ENCODE results near the gene DDX17.

DDX17 gene

DNA sequence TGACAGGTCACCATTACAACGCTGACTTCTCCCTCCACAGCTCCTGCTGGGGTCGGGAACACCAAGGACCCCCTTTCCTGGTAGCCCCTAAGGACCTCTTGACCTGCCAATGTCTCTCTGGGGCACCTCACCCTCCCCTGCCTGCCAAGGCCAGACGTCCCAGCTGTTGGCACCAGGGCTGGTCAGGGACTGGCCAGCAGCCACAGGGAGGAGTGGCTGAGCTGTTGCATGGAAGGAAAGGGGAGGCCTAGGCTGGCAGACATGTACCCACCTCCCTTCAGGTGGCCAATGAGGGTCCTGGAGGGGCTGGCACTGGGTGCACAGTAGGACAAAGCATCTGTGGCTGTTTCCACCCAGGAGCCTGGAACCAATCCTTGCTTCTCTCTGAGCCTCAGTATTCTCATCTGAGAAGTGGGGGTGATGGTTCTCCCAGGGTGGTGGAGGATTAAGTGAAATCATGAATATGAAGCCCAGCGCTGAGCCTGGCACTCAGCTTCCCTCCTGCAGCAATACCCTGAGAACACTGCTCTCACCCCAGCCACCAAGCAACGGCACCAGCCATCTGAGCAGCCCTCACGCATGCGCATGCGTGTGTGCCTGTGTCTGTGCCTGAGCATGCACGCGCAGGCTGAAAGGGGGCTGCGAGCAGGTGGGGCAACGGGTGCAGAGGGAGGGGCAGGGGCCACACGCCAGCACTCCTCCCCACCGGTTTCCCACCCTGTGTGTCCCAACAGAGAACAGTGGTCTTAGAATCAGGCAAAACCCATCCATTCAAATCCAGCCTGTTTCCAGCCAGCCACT lies 57.0 kb downstream of the DDX17 start:
- DNase-seq (ENCODE audit: low spot score), result no peak

DNA sequence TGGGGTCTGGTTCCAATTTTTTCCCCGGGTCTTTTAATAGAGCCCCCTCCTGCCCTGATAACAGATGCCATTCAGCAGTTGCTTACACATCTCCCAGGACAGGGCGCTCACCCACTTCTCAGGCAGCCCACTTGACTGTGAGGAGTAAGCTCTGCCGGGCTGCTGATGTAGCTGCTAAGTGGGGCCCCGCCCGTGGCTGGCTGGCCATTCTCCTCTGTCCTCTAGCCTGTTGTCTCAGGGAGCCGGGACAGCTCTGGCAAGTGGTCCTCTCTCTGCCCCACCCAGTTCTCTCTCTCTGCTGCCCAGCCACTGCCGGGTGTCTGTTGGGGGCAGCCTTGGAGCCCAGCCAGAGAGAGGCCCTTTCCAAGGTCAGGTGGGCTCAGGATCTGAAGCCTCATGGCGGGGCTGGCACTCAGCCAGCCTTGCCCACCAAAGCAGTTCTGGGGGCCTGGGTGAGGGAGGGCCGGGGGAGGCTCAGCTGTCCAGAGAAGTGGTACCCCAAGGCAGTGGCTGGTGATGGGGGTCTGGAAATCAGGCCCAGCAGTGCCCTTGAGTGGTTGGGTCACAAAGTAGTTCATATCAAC lies 60.0 kb downstream of the DDX17 start:
- no peak for DNase-seq (ENCODE audit: low spot score)

GRCh38 chr22:38444783-38445182 lies 61.3 kb downstream of the DDX17 start:
- no peak for DNase-seq (ENCODE audit: low spot score)

- no peak for DNase-seq (ENCODE audit: low spot score)
Measured at GRCh38 chr22:38443628-38444521, 62.2 kb downstream of the DDX17 start.

DNA sequence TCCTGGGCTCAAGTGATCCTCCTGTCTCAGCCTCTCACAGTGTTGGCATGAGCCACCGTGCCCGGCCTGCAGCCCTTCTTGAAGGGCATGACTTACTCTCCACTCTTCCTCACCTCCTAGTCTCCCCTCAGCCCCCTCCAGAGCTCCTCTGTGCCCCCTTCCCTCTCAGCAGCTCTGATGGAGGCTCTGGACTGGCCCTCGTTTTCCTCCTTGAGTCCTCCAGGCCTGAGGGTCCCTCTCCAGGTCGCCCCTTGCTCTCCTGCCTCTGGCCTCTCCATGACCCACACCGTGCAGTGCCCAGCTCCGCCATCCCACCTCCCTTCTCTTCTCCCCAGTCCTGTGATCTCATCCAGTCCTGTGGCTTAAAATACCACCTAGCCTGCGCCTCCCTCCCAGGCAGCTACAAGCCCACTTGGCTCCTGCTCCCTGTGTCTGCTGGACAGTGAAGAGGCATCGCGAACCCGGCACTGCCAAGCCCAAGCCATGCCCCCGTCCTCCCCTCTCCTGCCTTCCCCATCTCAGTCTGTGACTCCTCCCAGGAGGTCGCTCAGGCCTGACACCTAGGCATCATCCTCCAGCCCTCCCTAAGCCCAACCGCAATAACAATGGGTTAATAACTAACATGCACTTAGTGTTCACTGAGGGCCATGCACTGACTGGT lies 63.0 kb downstream of the DDX17 start:
- no peak for DNase-seq (ENCODE audit: low spot score)

DNA sequence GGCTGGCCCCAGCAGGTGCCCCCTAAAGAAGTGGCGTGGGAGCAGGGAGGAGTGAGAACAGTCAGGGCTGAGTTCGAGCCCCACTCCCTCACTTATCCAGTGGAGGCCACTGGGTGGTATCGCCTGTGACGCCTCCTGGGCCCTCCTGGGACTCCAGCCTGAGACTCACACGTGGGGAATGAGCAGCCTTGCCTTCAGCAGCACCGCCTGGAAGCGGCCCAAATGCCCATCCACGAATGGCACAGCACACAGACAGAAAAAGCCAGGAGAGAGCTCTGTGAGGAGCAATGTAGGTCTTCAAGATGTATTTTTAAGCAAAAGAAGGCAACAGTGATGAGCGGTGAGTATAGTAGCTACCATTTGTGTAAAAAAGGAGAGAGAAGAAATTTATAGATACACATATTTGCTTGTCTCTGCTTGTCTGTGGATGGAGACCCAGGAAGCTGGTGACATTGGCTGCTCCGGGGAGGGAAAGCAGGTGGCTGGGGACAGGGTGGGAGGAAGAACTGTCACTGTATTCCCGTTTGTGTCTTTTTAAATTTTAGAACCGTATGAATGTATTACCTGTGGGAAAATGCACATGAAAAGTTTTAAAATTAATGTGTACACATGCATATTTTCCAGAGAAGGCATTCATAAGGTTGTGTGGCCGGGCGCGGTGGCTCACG lies 64.4 kb downstream of the DDX17 start:
- DNase-seq (ENCODE audit: low spot score), result no peak

- no peak for DNase-seq (ENCODE audit: low spot score)
Measured at GRCh38 chr22:38440747-38441350, 65.3 kb downstream of the DDX17 start.

- DNase-seq (ENCODE audit: low spot score), result no peak
Measured at GRCh38 chr22:38437416-38437815, 68.7 kb downstream of the DDX17 start.

DNA sequence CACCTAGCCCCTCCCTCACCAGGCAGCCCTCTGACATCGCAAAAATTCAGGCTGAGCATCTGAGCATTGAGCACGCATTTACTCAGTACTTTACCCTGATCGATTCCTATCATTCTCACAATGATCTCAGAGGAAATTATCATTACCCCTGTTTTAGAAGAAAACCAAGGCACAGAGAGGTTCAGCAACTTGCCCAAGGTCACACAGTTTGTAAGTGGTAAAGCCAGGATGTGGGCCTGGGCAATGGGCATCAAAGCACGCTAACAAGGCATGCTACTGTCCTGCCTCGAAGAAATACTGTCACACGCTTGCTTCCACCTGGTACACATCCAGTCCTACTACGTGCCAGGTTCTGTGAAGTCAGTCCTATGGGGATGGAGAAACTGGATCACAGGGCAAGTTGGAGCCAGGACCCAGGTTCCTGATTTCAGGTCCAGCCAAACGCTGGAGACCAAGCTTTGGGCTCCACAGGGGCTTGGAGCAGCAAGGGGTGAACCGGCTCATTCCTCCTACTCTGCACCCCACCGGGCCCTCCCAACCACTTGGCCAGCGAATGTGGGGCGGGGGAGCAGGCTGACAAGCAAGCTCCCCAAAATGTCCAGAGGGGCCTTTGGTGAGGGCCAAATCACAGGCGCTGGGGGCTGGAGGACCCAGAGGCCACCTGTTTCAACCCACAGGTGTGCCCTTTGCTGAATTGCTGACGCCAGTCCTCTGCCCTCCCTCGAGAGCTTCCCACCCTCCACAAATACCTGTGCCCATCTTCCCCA lies 69.3 kb downstream of the DDX17 start:
- no peak for DNase-seq (ENCODE audit: low spot score)

DNA sequence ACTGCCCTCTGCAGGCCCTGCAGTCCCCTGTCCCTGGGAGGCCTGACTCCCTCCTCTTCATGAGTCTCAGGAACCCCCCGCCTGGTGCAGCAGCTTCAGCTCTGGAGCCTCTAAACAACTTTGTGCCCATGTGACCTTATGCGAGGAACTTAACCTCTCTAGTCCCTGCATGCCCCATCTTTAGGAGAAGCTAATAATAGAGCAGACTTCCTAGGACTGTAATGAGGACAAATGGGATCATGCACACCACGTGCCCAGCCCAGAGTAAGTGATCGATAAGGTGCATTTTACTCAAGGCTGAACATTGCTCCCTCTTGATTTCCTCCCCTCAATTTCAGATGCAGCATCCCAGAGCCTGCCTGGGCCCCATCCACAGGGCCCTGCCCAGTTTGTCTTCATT lies 70.1 kb downstream of the DDX17 start:
- DNase-seq (ENCODE audit: low spot score), result no peak

GRCh38 chr22:38435010-38435409 lies 71.1 kb downstream of the DDX17 start:
- DNase-seq (ENCODE audit: low spot score), result peak; percentile 69

GRCh38 chr22:38433871-38434270 lies 72.2 kb downstream of the DDX17 start:
- DNase-seq (ENCODE audit: low spot score), result no peak

Measured in HuH-7 (cell line).